ENCODE measurements around the gene OR10H4.

OR10H4 gene

GRCh38 chr19:15935167-15935702 is 13.6 kb upstream of the OR10H4 start:
- no peaks in the 10 kb centered on the region for H3K36me3 ChIP-seq (ENCODE audit: insufficient read depth, low read length)
- no peaks in the 10 kb centered on the region for H3K9me3 ChIP-seq (ENCODE audit: low read depth, low read length)
- H3K27ac ChIP-seq: no peak overlapping the region
- H3K9ac ChIP-seq (ENCODE audit: insufficient read length): no peak overlapping the region
- DNase-seq (ENCODE audit: low read depth, low spot score): no peak
- TF ChIP-seq EZH2 (IDR thresholded peaks at IDR 0.05): no peak
- TF ChIP-seq POLR2AphosphoS5 (IDR thresholded peaks at IDR 0.05; ENCODE audit: borderline replicate concordance, low read depth, low read length): no peak
- no peak for TF ChIP-seq FOXP2 (optimal IDR thresholded peaks at IDR 0.05; ENCODE audit: control extremely low read depth, extremely low read length, insufficient read depth)
- H3K4me3 ChIP-seq: no peak overlapping the region

- no peak for DNase-seq (ENCODE audit: low read depth, low spot score)
- H3K4me3 ChIP-seq: no peak overlapping the region
- no peaks in the 10 kb centered on the region for H3K9me3 ChIP-seq (ENCODE audit: low read depth, low read length)
- H3K9ac ChIP-seq (ENCODE audit: insufficient read length): no peak overlapping the region
- H3K27ac ChIP-seq: no peak overlapping the region
- no peak for TF ChIP-seq POLR2AphosphoS5 (IDR thresholded peaks at IDR 0.05; ENCODE audit: borderline replicate concordance, low read depth, low read length)
- no peak for TF ChIP-seq EZH2 (IDR thresholded peaks at IDR 0.05)
- TF ChIP-seq FOXP2 (optimal IDR thresholded peaks at IDR 0.05; ENCODE audit: control extremely low read depth, extremely low read length, insufficient read depth): no peak
- H3K36me3 ChIP-seq (ENCODE audit: insufficient read depth, low read length): no peaks in the 10 kb centered on the region
These were observed 12.6 kb upstream of the OR10H4 start for GRCh38 chr19:15936173-15936572.

- H3K9ac ChIP-seq (ENCODE audit: insufficient read length): no peak overlapping the region
- H3K27ac ChIP-seq: no peak overlapping the region
- no peaks in the 10 kb centered on the region for H3K9me3 ChIP-seq (ENCODE audit: low read depth, low read length)
- TF ChIP-seq FOXP2 (optimal IDR thresholded peaks at IDR 0.05; ENCODE audit: control extremely low read depth, extremely low read length, insufficient read depth) (no peak), POLR2AphosphoS5 (IDR thresholded peaks at IDR 0.05; ENCODE audit: borderline replicate concordance, low read depth, low read length) (no peak), EZH2 (IDR thresholded peaks at IDR 0.05) (no peak)
- no peaks in the 10 kb centered on the region for H3K36me3 ChIP-seq (ENCODE audit: insufficient read depth, low read length)
- no peak for DNase-seq (ENCODE audit: low read depth, low spot score)
- H3K4me3 ChIP-seq: no peak overlapping the region
These were observed 11.9 kb upstream of the OR10H4 start for GRCh38 chr19:15936950-15937349.

- Histone ChIP-seq H3K9ac (ENCODE audit: insufficient read length) (no peak overlapping the region), H3K36me3 (ENCODE audit: insufficient read depth, low read length) (no peaks in the 10 kb centered on the region), H3K27ac (no peak overlapping the region), H3K9me3 (ENCODE audit: low read depth, low read length) (no peaks in the 10 kb centered on the region), H3K4me3 (no peak overlapping the region)
- TF ChIP-seq EZH2 (IDR thresholded peaks at IDR 0.05) (no peak), POLR2AphosphoS5 (IDR thresholded peaks at IDR 0.05; ENCODE audit: borderline replicate concordance, low read depth, low read length) (no peak), FOXP2 (optimal IDR thresholded peaks at IDR 0.05; ENCODE audit: control extremely low read depth, extremely low read length, insufficient read depth) (no peak)
- no peak for DNase-seq (ENCODE audit: low read depth, low spot score)
These were observed 11.0 kb upstream of the OR10H4 start for GRCh38 chr19:15937771-15938170.

GRCh38 chr19:15944401-15944800 is 4.4 kb upstream of the OR10H4 start:
- TF ChIP-seq FOXP2 (optimal IDR thresholded peaks at IDR 0.05; ENCODE audit: control extremely low read depth, extremely low read length, insufficient read depth) (no peak), POLR2AphosphoS5 (IDR thresholded peaks at IDR 0.05; ENCODE audit: borderline replicate concordance, low read depth, low read length) (no peak), EZH2 (IDR thresholded peaks at IDR 0.05) (no peak)

GRCh38 chr19:15945301-15945700 is 3.5 kb upstream of the OR10H4 start:
- no peak overlapping the region for H3K27ac ChIP-seq
- no peak overlapping the region for H3K9ac ChIP-seq (ENCODE audit: insufficient read length)
- no peaks in the 10 kb centered on the region for H3K9me3 ChIP-seq (ENCODE audit: low read depth, low read length)
- no peak overlapping the region for H3K4me3 ChIP-seq
- H3K36me3 ChIP-seq (ENCODE audit: insufficient read depth, low read length): no peaks in the 10 kb centered on the region
- no peak for DNase-seq (ENCODE audit: low read depth, low spot score)
- TF ChIP-seq EZH2 (IDR thresholded peaks at IDR 0.05): no peak
- no peak for TF ChIP-seq POLR2AphosphoS5 (IDR thresholded peaks at IDR 0.05; ENCODE audit: borderline replicate concordance, low read depth, low read length)
- TF ChIP-seq FOXP2 (optimal IDR thresholded peaks at IDR 0.05; ENCODE audit: control extremely low read depth, extremely low read length, insufficient read depth): no peak

More at GRCh38 chr19:15944401-15944800, 4.4 kb upstream of the OR10H4 start:
- H3K9ac ChIP-seq (ENCODE audit: insufficient read length): no peak overlapping the region
- no peaks in the 10 kb centered on the region for H3K9me3 ChIP-seq (ENCODE audit: low read depth, low read length)
- H3K36me3 ChIP-seq (ENCODE audit: insufficient read depth, low read length): no peaks in the 10 kb centered on the region
- no peak overlapping the region for H3K4me3 ChIP-seq
- no peak overlapping the region for H3K27ac ChIP-seq
- DNase-seq (ENCODE audit: low read depth, low spot score): no peak

- no peak for DNase-seq (ENCODE audit: low read depth, low spot score)
- no peak overlapping the region for H3K9ac ChIP-seq (ENCODE audit: insufficient read length)
- no peak for TF ChIP-seq FOXP2 (optimal IDR thresholded peaks at IDR 0.05; ENCODE audit: control extremely low read depth, extremely low read length, insufficient read depth)
- TF ChIP-seq POLR2AphosphoS5 (IDR thresholded peaks at IDR 0.05; ENCODE audit: borderline replicate concordance, low read depth, low read length): no peak
- no peak for TF ChIP-seq EZH2 (IDR thresholded peaks at IDR 0.05)
- no peaks in the 10 kb centered on the region for H3K9me3 ChIP-seq (ENCODE audit: low read depth, low read length)
- H3K4me3 ChIP-seq: no peak overlapping the region
- H3K27ac ChIP-seq: no peak overlapping the region
- H3K36me3 ChIP-seq (ENCODE audit: insufficient read depth, low read length): no peaks in the 10 kb centered on the region
These were observed 6.0 kb downstream of the OR10H4 start for GRCh38 chr19:15954820-15955219.

GRCh38 chr19:15962319-15962718 is 13.5 kb downstream of the OR10H4 start:
- no peak for DNase-seq (ENCODE audit: low read depth, low spot score)
- no peak overlapping the region for H3K4me3 ChIP-seq
- H3K9me3 ChIP-seq (ENCODE audit: low read depth, low read length): no peaks in the 10 kb centered on the region
- no peak overlapping the region for H3K9ac ChIP-seq (ENCODE audit: insufficient read length)
- no peaks in the 10 kb centered on the region for H3K36me3 ChIP-seq (ENCODE audit: insufficient read depth, low read length)
- no peak overlapping the region for H3K27ac ChIP-seq
- no peak for TF ChIP-seq POLR2AphosphoS5 (IDR thresholded peaks at IDR 0.05; ENCODE audit: borderline replicate concordance, low read depth, low read length)
- TF ChIP-seq EZH2 (IDR thresholded peaks at IDR 0.05): no peak
- no peak for TF ChIP-seq FOXP2 (optimal IDR thresholded peaks at IDR 0.05; ENCODE audit: control extremely low read depth, extremely low read length, insufficient read depth)

- no peak for DNase-seq (ENCODE audit: low read depth, low spot score)
- no peak overlapping the region for H3K9ac ChIP-seq (ENCODE audit: insufficient read length)
- no peaks in the 10 kb centered on the region for H3K9me3 ChIP-seq (ENCODE audit: low read depth, low read length)
- H3K36me3 ChIP-seq (ENCODE audit: insufficient read depth, low read length): no peaks in the 10 kb centered on the region
- TF ChIP-seq FOXP2 (optimal IDR thresholded peaks at IDR 0.05; ENCODE audit: control extremely low read depth, extremely low read length, insufficient read depth) (no peak), EZH2 (IDR thresholded peaks at IDR 0.05) (no peak), POLR2AphosphoS5 (IDR thresholded peaks at IDR 0.05; ENCODE audit: borderline replicate concordance, low read depth, low read length) (no peak)
- no peak overlapping the region for H3K4me3 ChIP-seq
- H3K27ac ChIP-seq: no peak overlapping the region
These were observed 15.4 kb downstream of the OR10H4 start for GRCh38 chr19:15964231-15964630.
